A673 (cell line): ENCODE results near the gene PAPPA.

ENCODE experiments used
- CTCF ChIP-seq: fragments of 300-800, 200-600 bp; sonication (generic); conservative IDR thresholded peaks from 2 replicates; pipeline ENCODE4 v1.5.1; 2017; ENCODE audit warnings: low read depth, mild to moderate bottlenecking, antibody characterized with exemption, low read length, moderate library complexity, mixed read lengths
- EZH2 ChIP-seq: fragments of 200-600 bp; sonication (generic); IDR thresholded peaks from 2 replicates; pipeline ENCODE4 v1.6.1; 2017; ENCODE audit warnings: borderline replicate concordance, low read depth, mild to moderate bottlenecking, mixed read lengths, antibody characterized with exemption, low read length; ENCODE audit not compliant: poor library complexity, severe bottlenecking

- TF ChIP-seq EZH2 (no peak), CTCF (no peak)
These were observed 172.3 kb downstream of the PAPPA start for GRCh38 chr9:116325924-116326323.
